HepG2 (cell line): ENCODE data around the gene VAC14. TPM values are rescaled to one million over a fixed set of nuclear protein-coding genes. Genes with fewer than 3 reads are reported as not detected.

Experiments
- ARHGAP35 ChIP-seq: sonication (generic); formaldehyde crosslinking; IDR thresholded peaks from 2 replicates; pipeline ENCODE4 v1.9.0; 2022; ENCODE audit warnings: mild to moderate bottlenecking, inconsistent platforms, moderate library complexity, missing genetic modification reagents, borderline replicate concordance
- ASH2L ChIP-seq: fragments of 300-600, 200-600 bp; sonication (generic); IDR thresholded peaks from 2 replicates; pipeline ENCODE4 v1.7.0; 2017; ENCODE audit warnings: low read depth, mild to moderate bottlenecking, moderate library complexity, mixed read lengths, low read length; ENCODE audit not compliant: insufficient read length
- ATRX ChIP-seq: sonication (generic); formaldehyde crosslinking; IDR thresholded peaks from 2 replicates; pipeline ENCODE4 v1.4.0; 2020; ENCODE audit warnings: missing genetic modification reagents, borderline replicate concordance
- FOXP1 ChIP-seq, 2 experiments: fragments of 450-650 bp in 1 of 2; IDR thresholded peaks; 2 replicates each; pipeline ENCODE4 v1.6.1; 2017 to 2018; ENCODE audit warnings: antibody characterized with exemption in 1 of 2
- HNF4A ChIP-seq: sonication (generic); formaldehyde crosslinking; IDR thresholded peaks from 2 replicates; pipeline ENCODE4 v1.4.0; 2020; ENCODE audit warnings: missing genetic modification reagents
- HNRNPLL ChIP-seq: fragments of 200-400 bp; formaldehyde crosslinking; IDR thresholded peaks from 2 replicates; pipeline ENCODE4 v1.6.1; 2017; ENCODE audit warnings: mild to moderate bottlenecking, low read depth, low read length; ENCODE audit not compliant: poor library complexity, severe bottlenecking
- KLF11 ChIP-seq: IDR thresholded peaks from 2 replicates; pipeline ENCODE4 v1.6.1; 2016; ENCODE audit warnings: missing compliant biosample characterization
- MBD4 ChIP-seq: IDR thresholded peaks from 2 replicates; pipeline ENCODE4 v1.6.1; 2012; ENCODE audit warnings: low read length, inconsistent platforms, borderline replicate concordance
- MIER2 ChIP-seq: IDR thresholded peaks from 2 replicates; pipeline ENCODE4 v1.6.1; 2016; ENCODE audit warnings: missing biosample characterization, missing genetic modification reagents
- NPAS2 ChIP-seq: sonication (generic); formaldehyde crosslinking; IDR thresholded peaks from 2 replicates; pipeline ENCODE4 v1.8.0; 2022; ENCODE audit warnings: mild to moderate bottlenecking, missing genetic modification reagents, borderline replicate concordance
- PPARG ChIP-seq: conservative IDR thresholded peaks from 2 replicates; pipeline ENCODE4 v1.6.1; 2016; ENCODE audit warnings: missing biosample characterization, missing genetic modification reagents
- TBX2 ChIP-seq: sonication (generic); formaldehyde crosslinking; IDR thresholded peaks from 2 replicates; pipeline ENCODE4 v1.5.0; 2020; ENCODE audit warnings: missing genetic modification reagents, mild to moderate bottlenecking, borderline replicate concordance
- THAP11 ChIP-seq: IDR thresholded peaks from 2 replicates; pipeline ENCODE4 v1.6.1; 2016; ENCODE audit warnings: missing biosample characterization, missing genetic modification reagents
- TOPORS ChIP-seq: sonication (generic); formaldehyde crosslinking; IDR thresholded peaks from 2 replicates; pipeline ENCODE4 v1.8.0; 2023; ENCODE audit warnings: mild to moderate bottlenecking, missing genetic modification reagents
- ZNF451 ChIP-seq: sonication (generic); formaldehyde crosslinking; IDR thresholded peaks from 2 replicates; pipeline ENCODE4 v1.5.0; 2020; ENCODE audit warnings: mild to moderate bottlenecking, missing genetic modification reagents
- ZNF460 ChIP-seq: sonication (generic); formaldehyde crosslinking; IDR thresholded peaks from 2 replicates; pipeline ENCODE4 v1.5.1; 2020; ENCODE audit warnings: missing genetic modification reagents, mild to moderate bottlenecking, borderline replicate concordance
- polyA plus RNA-seq, 8 experiments: library from polyadenylated mRNA; depleted of rRNA in 3 of 8; stranded (reverse) in 7 of 8; unstranded in 1 of 8; fragments of >200 nt; fragmentation: Illumina TruSeq in 4 of 8; extraction: Trizol in 4 of 8; gene quantifications; 2 replicates each; pipeline versions ENCODE4 v1.2.1 to v1.2.3, GENCODE V29; 2011 to 2016; ENCODE audit warnings: low read depth in 4 of 8, missing spikeins in 1 of 8, mixed read lengths in 1 of 8; ENCODE audit not compliant: insufficient read depth in 1 of 8
- total RNA-seq, 5 experiments: library from RNA; depleted of rRNA; stranded (reverse); fragments of >200 nt; fragmentation: Illumina TruSeq; extraction: Trizol; gene quantifications; 2 replicates each; pipeline ENCODE4 v1.2.3, GENCODE V29; 2016; ENCODE audit warnings: low read depth in 1 of 5
- TF ChIP-seq, protein P1 (sequence below): sonication (generic); formaldehyde crosslinking; IDR thresholded peaks from 2 replicates; pipeline ENCODE4 v1.8.0; 2022; ENCODE audit warnings: missing genetic modification reagents, mild to moderate bottlenecking, moderate library complexity, borderline replicate concordance
- TF ChIP-seq, protein P2 (sequence below): sonication (generic); formaldehyde crosslinking; IDR thresholded peaks from 2 replicates; pipeline ENCODE4 v1.4.0; 2020; ENCODE audit warnings: missing genetic modification reagents
- TF ChIP-seq, protein P3 (sequence below): fragments of 450-650 bp; IDR thresholded peaks from 2 replicates; pipeline ENCODE4 v1.6.1; 2016
- TF ChIP-seq, protein P4 (sequence below): sonication (generic); formaldehyde crosslinking; IDR thresholded peaks from 2 replicates; pipeline ENCODE4 v1.8.1; 2023; ENCODE audit warnings: mild to moderate bottlenecking, moderate library complexity, missing genetic modification reagents
- TF ChIP-seq, protein P5 (sequence below): IDR thresholded peaks from 2 replicates; pipeline ENCODE4 v1.6.1; 2016; ENCODE audit warnings: mild to moderate bottlenecking, missing biosample characterization, missing genetic modification reagents

VAC14 gene
- total and polyA plus RNA-seq, 2 of the 13 experiments (the other 11 are each of a cell fraction or from before 2014, with no cell fraction given): 23.5 to 24.6 TPM

DNA sequence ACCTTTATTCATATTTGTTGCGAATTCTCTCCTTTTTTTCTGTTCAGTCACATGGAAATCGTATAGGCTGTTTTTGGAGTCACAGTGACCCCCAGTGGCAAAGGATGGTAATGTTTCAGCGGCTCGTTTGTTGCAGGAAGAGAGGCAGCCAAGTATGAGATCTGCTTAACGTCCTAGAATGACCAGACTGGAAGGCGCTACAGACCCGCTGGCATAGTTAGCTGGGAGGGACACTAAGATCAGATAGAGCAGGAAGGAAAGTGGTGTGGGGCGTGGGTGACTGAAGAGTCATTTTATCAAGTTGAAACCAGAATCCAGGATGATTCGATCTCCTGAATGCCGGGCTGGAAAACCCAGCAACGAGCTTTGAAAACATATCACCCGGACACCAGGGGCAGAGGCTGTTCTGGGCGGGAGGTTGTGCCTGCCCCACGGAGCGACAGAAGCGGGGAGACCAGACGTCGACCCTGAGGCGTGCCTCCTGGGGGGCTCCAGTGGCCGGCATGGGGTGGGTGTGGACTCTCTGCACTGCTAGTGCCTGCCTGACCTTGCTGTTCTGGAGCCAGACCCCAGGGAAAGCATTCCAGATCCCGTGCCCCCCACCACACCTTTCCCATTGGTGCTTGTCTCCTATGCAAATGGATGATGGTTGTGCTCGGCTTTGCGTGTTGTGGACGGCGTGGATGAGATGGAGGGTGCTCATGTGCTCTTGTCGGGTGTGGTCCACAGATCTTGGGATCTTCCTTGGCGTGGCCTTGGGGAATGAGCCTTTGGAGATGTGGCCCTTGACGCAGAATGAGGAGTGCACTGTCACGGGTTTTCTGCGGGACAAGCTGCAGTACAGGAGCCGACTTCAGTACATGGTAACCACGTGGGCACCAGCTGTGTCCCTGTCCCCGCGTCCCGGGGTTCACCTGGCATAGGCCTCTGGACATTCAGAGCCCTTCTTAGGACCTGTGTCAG lies 146.9 kb downstream of the VAC14 start (continued):
- TF ChIP-seq ZNF451 (no peak), KLF11 (CRISPR knock-in tag) (no peak), ATRX (CRISPR knock-in tag) (no peak), MBD4 (no peak), NPAS2 (CRISPR knock-in tag) (no peak), ARHGAP35 (CRISPR knock-in tag) (no peak), ASH2L (peak; percentile 51), THAP11 (peak; percentile 58; the same call in 1 of the 2 replicates), HNF4A (CRISPR knock-in tag) (no peak), HNRNPLL (no peak), PPARG (CRISPR knock-in tag) (peak; percentile 68; the same call in 1 of the 2 replicates), ZNF460 (CRISPR knock-in tag) (no peak), FOXP1 (IDR thresholded peaks at IDR 0.05) (no peak), FOXP1 (CRISPR knock-in tag; IDR thresholded peaks at IDR 0.05) (no peak; the same call in 1 of the 2 replicates), TBX2 (CRISPR knock-in tag) (peak; percentile 54), TOPORS (CRISPR knock-in tag) (no peak), MIER2 (peak; percentile 51; the same call in 1 of the 2 replicates)
- TF ChIP-seq, protein P1, sequence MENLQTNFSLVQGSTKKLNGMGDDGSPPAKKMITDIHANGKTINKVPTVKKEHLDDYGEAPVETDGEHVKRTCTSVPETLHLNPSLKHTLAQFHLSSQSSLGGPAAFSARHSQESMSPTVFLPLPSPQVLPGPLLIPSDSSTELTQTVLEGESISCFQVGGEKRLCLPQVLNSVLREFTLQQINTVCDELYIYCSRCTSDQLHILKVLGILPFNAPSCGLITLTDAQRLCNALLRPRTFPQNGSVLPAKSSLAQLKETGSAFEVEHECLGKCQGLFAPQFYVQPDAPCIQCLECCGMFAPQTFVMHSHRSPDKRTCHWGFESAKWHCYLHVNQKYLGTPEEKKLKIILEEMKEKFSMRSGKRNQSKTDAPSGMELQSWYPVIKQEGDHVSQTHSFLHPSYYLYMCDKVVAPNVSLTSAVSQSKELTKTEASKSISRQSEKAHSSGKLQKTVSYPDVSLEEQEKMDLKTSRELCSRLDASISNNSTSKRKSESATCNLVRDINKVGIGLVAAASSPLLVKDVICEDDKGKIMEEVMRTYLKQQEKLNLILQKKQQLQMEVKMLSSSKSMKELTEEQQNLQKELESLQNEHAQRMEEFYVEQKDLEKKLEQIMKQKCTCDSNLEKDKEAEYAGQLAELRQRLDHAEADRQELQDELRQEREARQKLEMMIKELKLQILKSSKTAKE (CRISPR knock-in tag): no peak
- TF ChIP-seq, protein P2, sequence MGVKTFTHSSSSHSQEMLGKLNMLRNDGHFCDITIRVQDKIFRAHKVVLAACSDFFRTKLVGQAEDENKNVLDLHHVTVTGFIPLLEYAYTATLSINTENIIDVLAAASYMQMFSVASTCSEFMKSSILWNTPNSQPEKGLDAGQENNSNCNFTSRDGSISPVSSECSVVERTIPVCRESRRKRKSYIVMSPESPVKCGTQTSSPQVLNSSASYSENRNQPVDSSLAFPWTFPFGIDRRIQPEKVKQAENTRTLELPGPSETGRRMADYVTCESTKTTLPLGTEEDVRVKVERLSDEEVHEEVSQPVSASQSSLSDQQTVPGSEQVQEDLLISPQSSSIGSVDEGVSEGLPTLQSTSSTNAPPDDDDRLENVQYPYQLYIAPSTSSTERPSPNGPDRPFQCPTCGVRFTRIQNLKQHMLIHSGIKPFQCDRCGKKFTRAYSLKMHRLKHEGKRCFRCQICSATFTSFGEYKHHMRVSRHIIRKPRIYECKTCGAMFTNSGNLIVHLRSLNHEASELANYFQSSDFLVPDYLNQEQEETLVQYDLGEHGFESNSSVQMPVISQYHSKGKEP (CRISPR knock-in tag): no peak
- TF ChIP-seq, protein P3, sequence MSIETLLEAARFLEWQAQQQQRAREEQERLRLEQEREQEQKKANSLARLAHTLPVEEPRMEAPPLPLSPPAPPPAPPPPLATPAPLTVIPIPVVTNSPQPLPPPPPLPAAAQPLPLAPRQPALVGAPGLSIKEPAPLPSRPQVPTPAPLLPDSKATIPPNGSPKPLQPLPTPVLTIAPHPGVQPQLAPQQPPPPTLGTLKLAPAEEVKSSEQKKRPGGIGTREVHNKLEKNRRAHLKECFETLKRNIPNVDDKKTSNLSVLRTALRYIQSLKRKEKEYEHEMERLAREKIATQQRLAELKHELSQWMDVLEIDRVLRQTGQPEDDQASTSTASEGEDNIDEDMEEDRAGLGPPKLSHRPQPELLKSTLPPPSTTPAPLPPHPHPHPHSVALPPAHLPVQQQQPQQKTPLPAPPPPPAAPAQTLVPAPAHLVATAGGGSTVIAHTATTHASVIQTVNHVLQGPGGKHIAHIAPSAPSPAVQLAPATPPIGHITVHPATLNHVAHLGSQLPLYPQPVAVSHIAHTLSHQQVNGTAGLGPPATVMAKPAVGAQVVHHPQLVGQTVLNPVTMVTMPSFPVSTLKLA: no peak
- TF ChIP-seq, protein P4, sequence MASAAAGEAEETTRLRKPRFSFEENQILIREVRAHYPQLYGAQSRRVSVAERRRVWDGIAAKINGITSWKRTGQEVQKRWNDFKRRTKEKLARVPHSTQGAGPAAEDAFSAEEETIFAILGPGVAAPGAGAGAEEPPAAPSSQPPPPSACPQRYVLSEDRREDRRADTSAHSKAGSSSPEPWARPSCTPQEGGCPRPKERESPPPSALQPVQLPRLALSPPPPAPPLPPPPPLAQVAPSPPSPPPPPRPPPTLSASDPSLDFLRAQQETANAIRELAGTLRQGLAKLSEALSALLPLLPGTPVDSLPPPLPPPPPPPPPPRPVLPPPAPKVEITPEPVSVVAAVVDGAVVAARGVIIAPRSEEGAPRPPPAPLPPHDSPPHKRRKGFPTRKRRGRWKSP (CRISPR knock-in tag): no peak
- TF ChIP-seq, protein P5, sequence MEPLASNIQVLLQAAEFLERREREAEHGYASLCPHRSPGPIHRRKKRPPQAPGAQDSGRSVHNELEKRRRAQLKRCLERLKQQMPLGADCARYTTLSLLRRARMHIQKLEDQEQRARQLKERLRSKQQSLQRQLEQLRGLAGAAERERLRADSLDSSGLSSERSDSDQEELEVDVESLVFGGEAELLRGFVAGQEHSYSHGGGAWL (CRISPR knock-in tag): no peak
